Astrocyte of the spinal cord (primary cell): ENCODE measurements around the gene MITF.
A peak's percentile ranks its signal among the peaks of the same experiment; 100 is the strongest.

Experiments used
- DNase-seq: peaks from one replicate; pipeline ENCODE4 v3.0.0; 2011; ENCODE audit warnings: low read depth, low spot score
- H3K4me3 ChIP-seq: 2 replicates; pipeline ENCODE4 v1.5.1; 2011; ENCODE audit warnings: low read depth, mild to moderate bottlenecking, low read length, moderate library complexity
- in situ Hi-C: cut with HindIII; loops from 2 replicates; pipeline ENCODE4 v1.10.0; 2017; ENCODE audit warnings: low sequenced_read_pairs
- TF ChIP-seq, protein P1 (sequence below): IDR thresholded peaks from 2 replicates; pipeline ENCODE4 v1.5.1; 2012; ENCODE audit warnings: low read depth, mild to moderate bottlenecking, low read length, inconsistent platforms

Gene MITF

DNA sequence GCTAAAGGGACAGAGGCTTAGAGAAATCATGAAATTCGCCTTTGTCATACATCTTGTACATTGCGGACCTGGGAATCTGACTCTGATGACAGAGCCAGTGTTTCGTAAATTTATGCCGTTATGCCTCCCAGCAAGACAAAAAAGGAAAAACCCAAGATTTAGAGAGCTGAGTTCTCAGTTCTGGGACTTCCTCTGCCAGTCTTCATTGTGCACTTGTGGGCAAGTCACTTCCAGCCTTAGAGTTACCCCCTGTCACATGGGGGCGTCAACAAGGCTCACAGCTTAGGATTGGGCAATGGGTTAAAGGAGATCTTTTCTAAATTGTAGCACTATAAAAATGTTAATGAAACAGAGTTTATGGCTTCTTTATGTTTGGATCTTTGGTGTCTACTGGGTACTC lies 41.9 kb upstream of the MITF start:
- no peak overlapping the region for H3K4me3 ChIP-seq
- no peak for DNase-seq
- TF ChIP-seq, protein P1, sequence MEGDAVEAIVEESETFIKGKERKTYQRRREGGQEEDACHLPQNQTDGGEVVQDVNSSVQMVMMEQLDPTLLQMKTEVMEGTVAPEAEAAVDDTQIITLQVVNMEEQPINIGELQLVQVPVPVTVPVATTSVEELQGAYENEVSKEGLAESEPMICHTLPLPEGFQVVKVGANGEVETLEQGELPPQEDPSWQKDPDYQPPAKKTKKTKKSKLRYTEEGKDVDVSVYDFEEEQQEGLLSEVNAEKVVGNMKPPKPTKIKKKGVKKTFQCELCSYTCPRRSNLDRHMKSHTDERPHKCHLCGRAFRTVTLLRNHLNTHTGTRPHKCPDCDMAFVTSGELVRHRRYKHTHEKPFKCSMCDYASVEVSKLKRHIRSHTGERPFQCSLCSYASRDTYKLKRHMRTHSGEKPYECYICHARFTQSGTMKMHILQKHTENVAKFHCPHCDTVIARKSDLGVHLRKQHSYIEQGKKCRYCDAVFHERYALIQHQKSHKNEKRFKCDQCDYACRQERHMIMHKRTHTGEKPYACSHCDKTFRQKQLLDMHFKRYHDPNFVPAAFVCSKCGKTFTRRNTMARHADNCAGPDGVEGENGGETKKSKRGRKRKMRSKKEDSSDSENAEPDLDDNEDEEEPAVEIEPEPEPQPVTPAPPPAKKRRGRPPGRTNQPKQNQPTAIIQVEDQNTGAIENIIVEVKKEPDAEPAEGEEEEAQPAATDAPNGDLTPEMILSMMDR = no peak
- in situ Hi-C loops = no loop called here

DNA sequence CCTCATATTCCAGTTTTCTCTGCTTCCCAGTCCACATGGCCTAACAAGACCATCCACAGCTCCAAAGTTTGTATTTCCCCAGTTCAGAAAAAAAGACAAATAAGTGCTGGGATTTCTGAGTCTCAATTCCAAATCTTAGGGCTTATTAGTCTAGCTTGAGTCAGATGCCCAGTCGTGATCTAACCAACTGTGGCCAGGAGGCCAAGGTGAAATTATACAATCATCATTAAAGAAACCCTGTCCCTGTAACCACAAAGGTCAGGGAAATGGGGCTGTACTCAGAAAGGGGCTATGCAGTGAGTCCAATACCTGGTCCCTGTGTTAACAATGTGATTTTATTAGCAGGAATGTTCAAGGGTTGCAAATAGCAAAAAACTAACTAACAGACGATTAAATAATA lies 40.5 kb upstream of the MITF start:
- in situ Hi-C loops = no loop called here
- H3K4me3 ChIP-seq = no peak overlapping the region
- DNase-seq = no peak
- TF ChIP-seq, protein P1 = no peak

DNA sequence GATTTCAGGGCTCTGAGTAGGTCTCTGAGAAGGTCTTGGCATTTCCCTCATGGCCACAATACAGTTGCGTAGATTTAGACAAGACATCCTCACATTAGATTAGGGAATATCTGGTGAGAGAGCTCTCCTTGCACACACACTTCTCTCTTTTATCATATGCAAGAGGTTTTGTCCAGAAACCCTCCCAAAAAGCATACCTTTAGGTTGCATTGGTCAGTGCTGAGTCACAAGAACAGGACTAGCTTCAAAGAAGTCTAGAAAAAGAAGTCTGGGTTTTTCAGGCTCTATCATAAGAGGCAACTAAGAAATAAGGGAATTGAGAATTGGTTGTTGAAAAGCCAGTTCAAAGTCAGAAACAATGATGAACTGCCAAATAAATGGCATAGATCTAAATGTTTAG lies 40.1 kb upstream of the MITF start:
- TF ChIP-seq, protein P1 = no peak

DNA sequence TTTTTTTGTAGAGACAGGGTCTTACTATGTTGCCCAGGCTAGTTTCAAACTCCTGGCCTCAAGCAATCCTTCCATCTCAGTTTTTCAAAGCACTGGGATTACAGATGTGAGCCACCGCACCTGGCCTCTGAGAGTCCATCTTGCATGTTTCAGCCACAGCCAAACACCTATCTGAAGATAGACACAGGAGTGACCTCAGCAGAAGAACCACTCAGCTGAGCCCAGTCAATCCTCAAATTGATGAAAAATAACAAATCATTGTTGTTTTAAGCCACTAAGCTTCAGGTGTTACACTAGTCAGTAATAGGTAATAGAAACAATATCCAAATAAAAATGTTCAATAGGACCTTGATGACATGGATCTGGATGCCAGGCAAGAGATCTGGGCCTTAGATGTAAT lies 38.3 kb upstream of the MITF start:
- TF ChIP-seq, protein P1 = no peak
- DNase-seq = no peak
- no peak overlapping the region for H3K4me3 ChIP-seq
- in situ Hi-C loops = no loop called here

More for the DNA sequence above, 40.1 kb upstream of the MITF start:
- H3K4me3 ChIP-seq = no peak overlapping the region
- DNase-seq = no peak
- in situ Hi-C loops = no loop called here

DNA sequence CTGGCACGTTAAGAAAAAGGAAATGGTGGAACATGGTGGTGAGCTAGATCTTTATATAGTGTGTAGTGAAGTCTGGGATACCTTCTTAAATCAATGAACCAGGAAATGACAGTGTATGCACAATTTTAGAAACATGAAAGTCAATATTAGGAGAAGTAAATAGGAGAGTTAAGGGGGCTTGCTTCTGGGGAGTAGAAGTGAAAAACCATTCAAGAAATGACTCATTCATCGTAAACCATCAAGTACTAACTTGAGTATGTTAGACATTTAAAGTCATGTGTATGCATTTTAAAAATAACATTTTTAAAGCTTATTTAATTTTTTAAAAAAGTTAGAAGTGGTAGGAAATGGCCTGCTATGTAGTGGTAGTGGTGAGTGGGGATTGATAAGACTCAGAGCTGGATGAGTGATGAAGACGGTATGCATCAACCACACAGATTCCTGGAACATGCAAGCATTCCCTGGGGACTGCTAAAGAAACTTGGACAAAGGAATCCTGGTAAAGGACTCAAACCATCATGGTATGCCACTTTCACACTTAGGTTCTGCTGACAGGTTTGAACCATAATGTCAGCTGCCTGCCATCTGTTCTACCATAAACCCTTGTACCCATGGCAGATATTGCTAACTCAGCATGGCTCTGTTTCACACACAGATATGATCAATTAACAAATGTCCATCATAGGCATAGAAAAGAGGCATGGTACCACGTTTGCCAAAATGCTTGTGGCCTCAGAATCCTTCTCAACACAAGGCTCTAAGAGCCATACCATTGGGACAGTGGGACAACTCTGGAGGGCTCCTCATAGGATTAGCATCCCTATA lies 28.9 kb upstream of the MITF start:
- H3K4me3 ChIP-seq = no peak overlapping the region
- peak; percentile 48 for DNase-seq
- TF ChIP-seq, protein P1 = no peak
- in situ Hi-C loops = no loop called here

DNA sequence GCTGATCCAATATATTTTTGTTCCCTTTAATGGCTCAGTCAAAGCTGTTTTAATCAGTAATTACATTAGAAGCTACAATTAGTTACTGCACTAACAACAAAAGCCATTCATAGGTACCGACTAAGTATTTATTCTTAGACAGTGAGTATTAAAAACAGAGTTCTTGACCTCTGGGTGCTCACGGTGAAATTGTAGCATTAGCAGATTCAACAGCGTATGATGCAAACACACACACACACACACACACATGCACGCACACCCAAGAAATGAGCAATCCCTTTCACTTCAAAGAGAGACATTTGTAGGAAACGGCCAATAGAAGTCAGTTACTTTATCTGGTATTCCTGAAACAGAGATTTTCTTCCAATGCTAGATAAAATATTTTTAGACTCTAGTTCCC lies 27.0 kb upstream of the MITF start:
- no peak for DNase-seq
- H3K4me3 ChIP-seq = no peak overlapping the region
- TF ChIP-seq, protein P1 = no peak
- in situ Hi-C loops = no loop called here

DNA sequence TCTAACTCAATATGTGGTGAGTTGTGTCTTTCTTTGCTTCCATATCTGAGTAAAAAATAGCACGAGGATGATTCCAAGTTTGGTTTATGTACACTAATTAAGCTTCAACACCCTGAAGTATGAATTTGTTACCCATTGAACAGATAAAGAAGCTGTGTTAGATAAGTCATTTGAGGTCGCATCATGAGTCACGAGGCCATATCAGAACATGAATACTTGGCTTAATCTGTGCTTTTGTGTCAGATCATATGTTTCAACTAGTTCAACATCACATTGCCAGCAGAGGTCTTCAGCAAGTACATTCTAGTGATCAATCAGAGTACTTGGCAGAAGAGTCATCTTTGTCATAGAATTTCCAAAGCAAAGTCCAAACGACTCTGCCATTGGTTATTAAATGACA lies 26.3 kb upstream of the MITF start:
- no peak for DNase-seq
- in situ Hi-C loops = no loop called here
- TF ChIP-seq, protein P1 = no peak
- H3K4me3 ChIP-seq = no peak overlapping the region
